ENCODE results near the gene TXNRD1.
A peak's percentile ranks its signal among the peaks of the same experiment; 100 is the strongest.
"Not testable (repeated sequence)": the region's sequence is repeated elsewhere in the genome, so short reads cannot be mapped to it uniquely, and the experiment has no call there.

Gene TXNRD1

DNA sequence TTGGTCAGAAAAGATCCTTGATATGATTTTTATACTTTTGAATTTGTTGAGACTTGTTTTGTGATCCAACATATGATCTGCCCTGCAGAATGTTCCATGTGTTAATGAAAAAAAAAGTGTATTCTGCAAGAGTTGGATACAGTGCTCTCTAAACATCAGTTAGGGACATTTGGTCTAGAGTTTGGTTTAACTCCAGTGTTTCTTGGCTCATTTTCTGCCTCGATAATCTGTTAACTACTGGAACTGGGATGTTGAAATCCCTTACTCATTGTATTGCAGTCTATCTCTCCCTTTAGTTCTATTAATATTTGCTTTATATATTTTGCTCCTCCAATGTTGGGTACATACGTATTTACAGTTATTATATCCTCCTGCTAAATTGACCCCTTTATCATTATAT lies 18.3 kb upstream of the TXNRD1 start:
- no peak for ATAC-seq
- DNase-seq = no peak

- DNase-seq (no peak), ATAC-seq (no peak)
Observed at GRCh38 chr12:104199964-104200363, 15.6 kb upstream of the TXNRD1 start.

DNA sequence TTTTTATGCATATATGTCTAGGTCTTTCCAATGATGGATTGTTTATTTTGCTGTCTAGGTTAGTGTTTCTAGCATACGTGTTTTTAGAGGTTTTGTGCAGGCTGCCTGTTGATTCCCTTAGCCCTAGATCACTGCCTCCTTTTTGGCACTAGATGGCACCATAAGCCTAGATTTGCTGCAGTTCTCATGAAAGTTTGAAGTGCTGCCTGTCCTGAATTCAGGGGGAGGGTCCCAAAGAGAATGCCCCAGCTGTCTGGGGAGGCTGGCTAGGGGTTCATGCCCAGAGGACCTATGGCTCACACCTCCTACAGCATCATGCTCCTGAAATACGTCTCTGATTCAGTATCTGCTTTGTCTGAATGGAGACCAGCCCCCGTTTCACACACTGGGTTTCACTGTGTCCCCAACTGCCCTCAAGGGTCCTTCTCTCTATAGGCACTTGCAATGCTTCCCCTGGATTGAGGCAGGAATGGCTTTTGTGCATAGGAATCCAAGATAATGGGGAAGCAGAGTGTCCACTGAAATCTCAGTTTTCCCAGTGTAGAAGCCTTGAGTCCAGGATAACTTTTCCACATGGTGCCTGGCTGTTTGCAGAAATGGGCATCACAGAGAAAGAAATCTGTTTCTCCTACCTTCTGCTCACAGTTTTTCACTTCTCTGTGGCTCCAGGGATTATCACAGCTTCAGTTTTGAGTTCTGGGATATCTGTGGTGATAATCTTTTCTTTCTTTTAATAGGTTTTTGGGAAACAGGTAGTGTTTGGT lies 14.2 kb upstream of the TXNRD1 start:
- ATAC-seq (peak; percentile 32), DNase-seq (peak; percentile 22)

GRCh38 chr12:104204690-104205480 lies 10.7 kb upstream of the TXNRD1 start:
- DNase-seq (no peak), ATAC-seq (no peak)

GRCh38 chr12:104207416-104208205 lies 8.0 kb upstream of the TXNRD1 start:
- DNase-seq (no peak), ATAC-seq (no peak)

DNA sequence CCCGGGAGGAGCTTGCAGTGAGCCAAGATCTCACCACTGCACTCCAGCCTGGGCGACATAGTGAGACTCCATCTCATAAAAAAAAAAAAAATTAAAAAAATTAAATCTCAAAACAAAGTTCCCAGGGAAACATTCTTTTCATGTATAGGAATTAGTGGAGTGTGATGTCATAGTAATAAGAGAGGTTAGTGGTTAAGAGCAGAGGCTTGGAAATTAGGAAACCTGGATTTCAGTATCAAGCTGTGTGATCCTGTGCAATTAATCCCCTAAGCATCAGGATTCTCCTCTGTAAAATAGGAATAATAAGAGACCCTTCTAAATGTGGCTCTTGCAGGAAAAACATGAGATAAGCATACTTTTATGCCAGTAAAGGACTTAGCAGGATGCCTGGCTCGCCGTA lies 3.1 kb upstream of the TXNRD1 start:
- DNase-seq = no peak
- ATAC-seq = no peak

- DNase-seq (no peak), ATAC-seq (no peak)
Observed at GRCh38 chr12:104213952-104214351, 1.6 kb upstream of the TXNRD1 start.

GRCh38 chr12:104216521-104216924 lies 944 bp downstream of the TXNRD1 start:
- DNase-seq = no peak
- ATAC-seq = no peak

DNA sequence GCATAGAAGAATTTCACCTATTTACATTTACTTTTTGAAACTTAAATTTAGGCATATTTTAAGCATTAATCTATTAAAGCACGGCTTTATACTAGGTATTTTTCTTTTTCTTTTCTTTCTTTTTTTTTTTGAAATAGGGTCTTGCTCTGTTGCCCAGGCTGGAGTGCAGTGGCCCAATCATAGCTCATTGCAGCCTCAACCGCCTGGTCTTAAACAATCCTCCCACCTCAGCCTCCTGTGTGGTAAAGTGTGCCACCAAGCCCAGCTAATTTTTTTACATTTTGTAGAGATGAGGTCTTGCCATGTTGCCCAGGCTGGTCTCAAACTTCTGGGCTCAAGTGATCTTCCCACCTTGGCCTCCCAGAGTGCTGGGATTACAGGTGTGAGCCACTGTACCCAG lies 2.9 kb downstream of the TXNRD1 start:
- not testable (repeated sequence) for DNase-seq

DNA sequence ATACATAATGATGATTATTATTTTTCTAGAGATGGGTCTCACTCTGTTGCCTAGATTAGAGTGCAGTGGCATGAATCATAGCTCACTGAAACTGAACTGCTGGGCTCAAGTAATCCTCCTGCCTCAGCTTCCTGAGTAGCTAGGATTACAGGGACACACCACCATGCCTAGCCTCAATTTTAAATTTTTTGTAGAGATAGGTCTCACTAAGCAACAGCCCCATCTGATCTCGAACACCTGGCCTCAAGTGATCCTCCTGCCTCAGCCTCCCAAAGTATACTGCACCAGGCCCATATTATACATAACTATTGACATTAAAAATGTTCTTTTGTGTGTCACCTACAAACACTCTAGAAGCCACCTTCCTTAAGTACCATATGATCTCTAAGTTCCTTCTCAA lies 3.4 kb downstream of the TXNRD1 start:
- DNase-seq (no peak), ATAC-seq (no peak)

More for the DNA sequence above, 2.9 kb downstream of the TXNRD1 start:
- not testable (repeated sequence) for ATAC-seq

DNA sequence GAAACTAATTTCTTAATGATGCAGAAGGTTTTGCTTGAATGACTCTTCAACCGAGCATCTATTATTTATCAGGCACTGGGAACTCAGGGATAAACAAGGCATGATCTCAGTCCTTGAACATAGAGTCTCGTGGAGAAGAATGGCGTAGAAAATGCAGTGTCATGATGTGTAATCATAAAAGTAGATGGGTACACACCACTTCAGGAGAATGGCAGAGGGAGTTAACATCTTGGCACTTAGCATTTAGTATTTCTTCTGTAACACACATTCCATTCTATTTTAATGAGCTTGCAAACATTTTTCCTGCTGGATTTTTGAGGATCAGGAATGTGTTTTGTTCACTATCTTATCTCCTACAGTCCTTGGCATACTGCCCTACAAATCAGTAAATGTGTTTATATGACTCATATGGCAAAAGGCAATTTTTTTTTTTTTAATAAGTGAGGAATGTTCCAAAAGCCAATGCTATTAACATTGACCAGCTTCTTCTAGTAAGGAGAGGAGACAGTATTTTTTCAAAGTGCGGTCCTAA lies 3.8 kb downstream of the TXNRD1 start:
- no peak for ATAC-seq
- no peak for DNase-seq

DNA sequence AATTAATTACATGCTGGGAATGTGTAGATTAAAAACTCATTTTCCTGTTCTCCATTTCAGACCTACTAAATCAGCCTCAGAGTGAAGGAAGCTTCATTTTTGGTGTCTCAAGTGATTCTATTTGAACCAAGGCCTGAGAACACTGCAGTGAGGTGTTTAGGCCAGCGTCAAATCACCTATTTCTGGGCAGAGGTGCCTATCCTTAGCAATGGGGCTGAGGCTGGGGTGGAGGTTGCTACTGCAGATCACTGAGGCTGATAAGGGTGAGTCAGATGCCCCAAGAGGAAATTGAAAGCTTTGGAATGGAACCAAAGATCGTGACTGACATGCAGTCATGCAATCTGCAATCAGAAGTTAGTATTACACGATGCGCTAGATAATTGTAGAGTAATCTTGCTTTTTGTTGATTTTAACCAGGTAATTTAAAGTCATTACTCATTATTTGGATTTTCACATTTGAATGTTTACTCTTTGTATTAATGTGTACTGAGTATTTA lies 4.4 kb downstream of the TXNRD1 start:
- DNase-seq (peak; percentile 64), ATAC-seq (peak; percentile 86)

DNA sequence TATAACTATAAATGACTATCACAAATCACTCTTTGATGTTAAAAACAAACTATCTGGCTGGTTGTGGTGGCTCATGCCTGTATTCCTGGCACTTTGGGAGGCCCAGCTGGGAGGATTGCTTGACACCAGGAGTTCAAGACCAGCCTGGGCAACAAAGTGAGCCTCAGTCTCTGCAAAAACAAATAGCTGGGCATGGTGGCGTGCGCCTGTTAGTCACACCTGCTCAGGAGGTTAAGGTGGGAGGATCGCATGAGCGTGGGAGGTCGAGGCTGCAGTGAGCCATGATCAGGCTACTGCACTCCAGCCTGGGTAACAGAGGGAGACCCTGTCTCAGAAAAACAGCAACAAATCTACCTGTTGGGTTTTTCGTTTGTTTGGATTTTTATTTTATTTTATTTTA lies 5.4 kb downstream of the TXNRD1 start:
- ATAC-seq (no peak), DNase-seq (peak; percentile 12)

DNA sequence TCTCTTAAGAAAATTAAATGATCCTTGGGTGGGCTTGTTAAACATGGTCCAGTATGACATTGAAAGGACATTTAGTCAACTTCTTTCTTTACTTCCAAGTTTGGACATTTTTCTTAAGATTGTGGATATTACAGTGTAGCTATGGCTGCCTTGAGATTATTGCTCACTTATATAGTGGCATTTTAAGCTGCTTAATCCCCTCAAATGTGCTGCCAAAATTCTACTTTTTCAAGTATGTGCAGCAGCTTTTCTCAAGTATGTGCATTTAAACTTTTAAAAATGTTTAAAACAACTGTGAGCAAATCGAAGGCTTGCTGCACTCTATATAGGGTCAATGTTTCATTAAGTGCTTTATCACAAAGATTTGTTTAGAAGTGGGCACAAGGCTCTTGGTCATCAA lies 7.4 kb downstream of the TXNRD1 start:
- ATAC-seq (no peak), DNase-seq (no peak)

DNA sequence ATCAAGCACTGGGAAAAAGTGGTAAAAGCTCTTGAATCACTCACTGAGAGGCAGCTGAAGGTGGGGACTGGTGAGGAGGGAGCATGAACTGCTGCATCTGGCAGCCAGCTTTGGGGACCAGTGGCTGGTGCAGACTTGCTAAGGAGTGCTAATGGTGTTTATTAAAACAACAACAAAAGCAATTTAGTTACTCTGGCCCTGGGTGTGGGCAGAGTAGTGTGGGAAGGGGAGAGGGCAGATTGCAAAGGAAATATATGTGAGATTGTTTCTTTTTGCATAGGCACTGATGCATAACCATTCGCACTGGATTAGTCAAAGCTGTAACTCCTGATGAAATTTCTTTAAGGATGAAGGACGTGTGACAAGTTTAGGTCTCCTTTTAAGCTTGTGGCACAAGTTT lies 8.1 kb downstream of the TXNRD1 start:
- DNase-seq (no peak), ATAC-seq (no peak)

- DNase-seq (no peak), ATAC-seq (no peak)
Observed at GRCh38 chr12:104226672-104227071, 11.1 kb downstream of the TXNRD1 start.

DNA sequence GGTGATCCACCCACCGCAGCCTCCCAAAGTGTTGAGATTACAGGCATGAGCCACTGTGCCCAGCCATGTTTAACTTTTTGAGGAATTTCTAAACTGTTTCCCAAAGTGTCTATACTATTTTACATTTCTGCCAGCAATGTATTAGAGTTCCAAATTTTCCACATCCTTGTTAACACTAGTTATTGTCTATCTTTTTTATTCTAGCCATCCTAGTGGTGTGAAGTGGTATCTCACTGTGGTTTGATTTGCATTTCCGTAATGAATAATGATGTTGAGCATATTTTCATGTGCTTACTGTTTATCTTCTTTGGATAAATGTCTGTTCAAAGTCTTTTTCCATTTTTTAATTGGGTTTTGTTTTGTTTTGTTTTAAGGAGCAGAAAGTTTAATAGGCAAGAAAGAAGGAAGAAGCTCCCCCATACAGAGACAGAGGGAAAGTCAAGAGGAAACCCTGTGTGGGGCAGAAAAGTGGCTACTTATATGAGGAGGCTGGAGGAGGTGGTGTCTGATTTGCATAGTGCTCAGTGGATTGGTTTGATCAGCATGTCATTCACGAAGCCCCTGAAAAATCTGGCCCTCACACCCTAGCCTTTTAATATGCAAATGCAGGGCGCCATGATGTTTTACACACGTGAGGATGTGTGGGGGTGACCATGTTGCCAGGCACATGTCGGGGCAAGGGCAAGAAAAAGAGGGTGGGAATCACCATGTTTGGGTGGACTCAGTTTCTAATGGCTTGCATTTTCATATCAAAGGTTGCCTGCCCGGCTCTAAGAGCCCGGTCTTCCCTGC lies 14.9 kb downstream of the TXNRD1 start:
- no peak for ATAC-seq
- no peak for DNase-seq

DNA sequence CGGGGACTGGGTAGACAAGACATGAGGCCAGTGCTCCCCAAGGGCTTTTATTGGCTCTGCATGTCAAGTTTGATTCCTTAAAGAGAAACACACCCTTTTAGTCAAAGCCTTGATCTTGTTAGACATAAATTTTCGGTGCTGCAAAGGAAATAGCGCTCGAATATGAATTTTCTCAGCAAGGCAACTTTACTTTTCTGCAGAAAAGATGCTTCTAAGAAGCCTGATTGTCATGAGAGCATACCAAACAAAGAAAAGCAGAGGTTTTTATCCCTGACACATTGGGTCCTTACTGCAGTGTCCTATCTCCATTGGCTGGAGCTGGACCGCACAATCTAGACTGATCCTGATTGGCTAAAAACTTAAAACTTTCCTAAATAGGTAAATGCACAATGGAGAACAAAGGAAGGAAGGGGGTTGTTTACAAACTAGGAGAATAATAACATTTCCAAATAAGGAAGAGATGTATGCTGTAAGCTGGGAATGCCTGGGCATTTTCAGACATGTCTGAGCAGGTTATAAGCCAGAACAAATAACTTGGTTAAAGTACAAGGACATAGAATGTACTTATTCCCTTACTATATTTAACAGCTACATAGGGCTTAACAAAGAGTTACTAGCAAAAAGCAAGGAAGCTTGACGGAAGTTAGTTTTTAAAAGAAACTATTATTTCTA lies 17.2 kb downstream of the TXNRD1 start:
- ATAC-seq (no peak), DNase-seq (no peak)

- ATAC-seq = no peak
- no peak for DNase-seq
Observed at GRCh38 chr12:104234926-104235499, 19.4 kb downstream of the TXNRD1 start.

DNA sequence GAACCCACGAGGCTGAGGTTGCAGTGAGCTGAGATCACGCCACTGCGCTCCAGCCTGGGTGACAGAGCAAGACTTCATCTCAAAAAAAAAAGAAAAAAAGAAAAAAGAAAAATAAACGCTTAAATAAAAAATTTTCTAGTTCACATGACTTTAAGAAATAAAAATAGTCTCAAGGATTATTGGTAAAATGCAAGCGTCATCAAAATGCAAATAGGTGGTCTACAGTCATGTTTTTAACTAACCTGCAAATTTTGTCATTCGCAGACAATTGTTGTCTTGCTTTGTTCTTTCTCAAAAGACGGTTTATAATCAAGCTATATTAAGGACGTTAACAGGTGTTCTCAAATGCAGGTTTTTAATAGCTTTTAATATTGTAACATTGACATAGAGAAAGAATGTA lies 22.4 kb downstream of the TXNRD1 start:
- DNase-seq (no peak), ATAC-seq (no peak)

Measured in stimulated activated naive CD8-positive, alpha-beta T cell treated with anti-CD3 and anti-CD28 coated beads, Interleukin-15, Interleukin-2, amounts not matched to agents 100 U/mL and 50 U/mL, for 24 hours (primary cell).